WTC11 (cell line): ENCODE measurements around the gene ZNF664.

ENCODE experiments used
- ATF1 ChIP-seq: sonication (generic); formaldehyde crosslinking; IDR thresholded peaks from 2 replicates; pipeline ENCODE4 v1.8.1; 2023; ENCODE audit warnings: mild to moderate bottlenecking, moderate library complexity, missing genetic modification reagents
- CBFB ChIP-seq: sonication (generic); formaldehyde crosslinking; IDR thresholded peaks from 2 replicates; pipeline ENCODE4 v1.8.1; 2022; ENCODE audit warnings: mild to moderate bottlenecking, low read depth, missing genetic modification reagents
- CTCF ChIP-seq: fragments of 200-600 bp; IDR thresholded peaks from 2 replicates; pipeline ENCODE4 v1.8.0; 2022; ENCODE audit warnings: antibody characterized with exemption
- ELF4 ChIP-seq: sonication (generic); formaldehyde crosslinking; IDR thresholded peaks from 2 replicates; pipeline ENCODE4 v1.8.1; 2022; ENCODE audit warnings: low read depth, mild to moderate bottlenecking, moderate library complexity, missing genetic modification reagents
- NFE2L1 ChIP-seq: sonication (generic); formaldehyde crosslinking; IDR thresholded peaks from 2 replicates; pipeline ENCODE4 v1.8.1; 2023; ENCODE audit warnings: missing genetic modification reagents
- SP1 ChIP-seq: sonication (generic); formaldehyde crosslinking; conservative IDR thresholded peaks from 2 replicates; pipeline ENCODE4 v1.8.1; 2022; ENCODE audit warnings: missing genetic modification reagents
- ZNF121 ChIP-seq: sonication (generic); formaldehyde crosslinking; IDR thresholded peaks from 2 replicates; pipeline ENCODE4 v1.8.0; 2023; ENCODE audit warnings: missing genetic modification reagents
- ZNF396 ChIP-seq: fragments of 250-450 bp; sonication (Bioruptor Pico); IDR thresholded peaks from 2 replicates; pipeline ENCODE4 v1.8.0; 2021; ENCODE audit warnings: mild to moderate bottlenecking, moderate library complexity, borderline replicate concordance

- TF ChIP-seq SP1 (CRISPR knock-in tag), result no peak
- TF ChIP-seq ELF4 (CRISPR knock-in tag), result no peak
- no peak for TF ChIP-seq CTCF
- no peak for TF ChIP-seq ATF1 (CRISPR knock-in tag)
- TF ChIP-seq CBFB (CRISPR knock-in tag), result no peak
- TF ChIP-seq ZNF396 (CRISPR knock-in tag), result no peak
- no peak for TF ChIP-seq ZNF121 (CRISPR knock-in tag)
- TF ChIP-seq NFE2L1 (CRISPR knock-in tag), result no peak
Observed at GRCh38 chr12:123928897-123929296, 44.1 kb upstream of the ZNF664 start.
